GM19468 (cell line): ENCODE results near the gene THAP10.
A peak's percentile ranks its signal among the peaks of the same experiment; 100 is the strongest.
"Not testable (repeated sequence)": the region's sequence is repeated elsewhere in the genome, so short reads cannot be mapped to it uniquely, and the experiment has no call there.

ENCODE experiments used
- ATAC-seq: cut with Tn5 transposase; IDR thresholded peaks from one replicate; pipeline ENCODE4 v1.9.1; 2021; ENCODE audit warnings: mild to moderate bottlenecking, moderate library complexity, moderate number of reproducible peaks; ENCODE audit not compliant: unreplicated experiment; ENCODE audit errors: extremely low read depth

THAP10 gene

DNA sequence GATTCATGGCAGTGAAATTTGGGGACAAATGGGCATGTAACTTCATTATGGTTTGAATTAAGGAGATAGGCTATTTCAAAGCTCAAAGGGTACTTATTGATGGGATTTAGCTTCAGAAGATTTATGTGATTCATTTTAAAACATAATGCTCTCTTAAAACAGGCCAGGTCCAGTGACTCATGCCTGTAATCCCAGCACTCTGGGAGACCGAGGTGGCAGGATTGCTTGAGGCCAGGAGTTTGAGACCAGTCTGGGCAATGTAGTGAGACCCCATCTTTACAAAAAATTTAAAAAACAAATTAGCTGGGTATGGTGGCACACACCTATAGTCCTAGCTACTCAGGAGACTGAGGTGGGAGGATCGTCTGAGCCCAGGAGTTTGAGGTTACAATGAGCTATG is 11.5 kb downstream of the THAP10 start:
- ATAC-seq: no peak

DNA sequence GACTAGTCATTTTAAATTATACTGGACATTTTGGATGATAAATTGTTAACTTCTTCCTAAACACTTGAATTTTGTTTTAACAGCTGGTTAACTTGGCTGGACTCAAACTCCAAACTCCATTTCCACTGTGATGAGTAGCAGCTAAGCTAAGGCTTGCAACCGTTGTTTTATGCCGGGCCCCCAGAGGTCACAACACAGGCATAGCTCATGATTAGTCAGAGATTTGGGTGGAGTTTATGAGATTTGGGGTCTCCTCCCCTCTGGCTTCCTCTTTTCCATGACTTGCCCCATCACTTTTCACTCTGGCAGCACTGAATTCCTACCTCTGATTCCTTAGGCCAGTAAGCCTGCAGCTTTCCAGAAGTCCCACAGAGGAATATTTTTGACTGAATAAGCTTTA is 12.8 kb downstream of the THAP10 start:
- no peak for ATAC-seq

DNA sequence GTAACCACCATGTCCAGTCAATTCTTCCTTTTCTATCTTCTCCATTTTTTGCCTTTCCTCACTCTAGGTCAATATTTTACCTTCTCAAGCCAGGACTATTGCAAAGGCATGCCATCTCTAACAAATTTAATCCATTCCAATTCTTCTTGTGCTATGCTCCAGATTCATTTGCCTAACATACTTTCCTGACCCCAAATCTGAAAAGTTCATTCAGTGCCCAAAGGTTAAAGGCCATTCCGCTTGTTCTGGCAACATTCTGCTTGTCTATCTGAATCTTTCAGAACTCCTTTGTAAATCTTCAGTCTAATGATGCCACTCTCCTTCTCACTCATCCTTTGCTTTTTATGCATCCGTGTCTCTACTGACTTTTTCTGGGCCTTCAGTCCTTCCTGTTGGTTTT is 15.6 kb downstream of the THAP10 start:
- no peak for ATAC-seq

DNA sequence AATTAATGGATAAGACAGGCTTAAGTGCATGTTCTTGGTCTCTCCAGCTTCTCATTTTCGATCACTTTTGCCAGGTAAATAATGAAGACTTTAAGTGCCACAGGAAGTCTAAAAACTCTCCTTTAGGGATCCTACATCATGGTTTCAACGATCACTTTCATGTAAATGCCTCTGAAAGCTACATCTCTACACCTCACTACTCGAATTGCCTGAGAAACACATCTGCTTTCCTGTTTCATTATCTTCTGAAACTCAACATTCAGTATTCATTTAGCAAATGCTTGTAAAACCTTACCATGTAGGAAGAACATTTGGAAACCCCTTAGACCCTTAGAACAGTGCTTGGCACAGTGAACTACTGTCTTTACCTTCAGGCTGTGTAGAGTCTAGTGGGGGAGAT is 16.2 kb downstream of the THAP10 start:
- peak; percentile 39 for ATAC-seq

DNA sequence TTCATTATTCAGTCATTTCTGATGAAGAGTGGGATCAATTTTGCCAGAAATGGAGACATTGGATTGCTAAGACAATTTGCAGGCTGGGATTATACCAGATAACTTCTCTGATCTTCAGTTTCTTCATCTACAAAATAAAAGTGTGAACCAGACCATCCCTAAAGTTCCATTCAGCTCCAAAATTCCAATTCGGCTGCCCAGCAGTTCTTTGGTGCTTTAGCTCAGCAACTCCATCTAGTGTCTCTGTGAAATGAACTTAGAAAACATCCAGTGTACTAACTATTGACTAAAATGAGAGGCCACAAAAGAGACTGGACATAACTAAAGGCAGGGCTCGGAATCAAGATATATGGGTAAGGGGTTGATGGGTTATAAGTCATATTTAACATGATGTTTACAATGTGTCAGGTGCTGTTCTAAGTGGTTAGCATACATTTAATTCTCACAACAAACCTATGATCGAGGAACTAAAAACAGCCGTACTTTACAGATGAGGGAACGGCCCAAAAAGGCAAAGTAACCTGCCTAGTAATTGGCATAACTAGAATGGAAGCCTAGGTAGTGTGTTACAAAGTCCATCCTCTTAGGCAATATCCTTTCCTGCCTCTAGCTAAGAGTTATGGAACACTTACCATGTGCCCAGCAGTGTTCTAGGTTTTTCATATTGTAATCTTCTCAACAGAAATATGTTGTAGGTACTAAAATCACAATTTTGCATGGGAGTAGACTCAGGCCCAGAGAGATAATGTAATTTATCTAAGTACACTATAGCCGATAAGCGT is 17.0 kb downstream of the THAP10 start:
- ATAC-seq: no peak

DNA sequence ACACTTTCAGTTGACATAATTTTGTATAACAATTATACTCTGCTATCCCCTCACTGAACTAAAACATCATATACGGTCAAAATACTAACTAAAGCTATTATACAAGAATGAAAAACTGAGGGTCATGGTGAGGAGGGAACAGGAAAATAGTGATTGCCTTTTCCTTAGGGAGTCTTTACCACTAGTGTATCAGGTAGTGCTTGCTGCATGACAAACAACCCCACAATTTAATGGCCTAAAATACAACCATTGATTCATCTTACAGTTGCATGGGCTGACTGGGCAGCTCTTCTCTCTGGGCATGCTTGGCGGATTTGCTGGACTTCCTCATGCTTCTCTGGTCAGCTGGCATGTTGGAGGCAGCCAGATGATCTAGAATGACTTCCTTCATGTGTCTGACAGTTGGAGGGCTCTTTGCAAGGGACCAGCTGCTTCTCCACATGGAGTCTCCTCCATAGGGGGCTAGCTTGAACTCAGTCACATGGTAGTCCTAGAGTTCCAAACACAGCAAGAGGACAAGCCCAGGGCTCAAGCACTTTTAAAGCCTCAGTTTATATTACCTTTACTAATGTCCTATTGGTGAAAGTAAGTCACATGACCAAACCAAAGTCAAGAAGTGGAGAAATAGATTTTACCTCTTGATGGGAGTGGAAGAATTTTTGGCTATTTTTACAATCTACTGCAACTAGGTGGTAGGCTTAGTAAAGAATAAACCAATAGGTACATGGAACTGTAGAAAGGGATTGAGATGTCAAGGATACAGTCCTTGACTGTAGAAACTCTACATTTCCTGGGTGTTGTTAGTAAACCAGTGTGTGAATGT is 18.8 kb downstream of the THAP10 start:
- no peak for ATAC-seq

DNA sequence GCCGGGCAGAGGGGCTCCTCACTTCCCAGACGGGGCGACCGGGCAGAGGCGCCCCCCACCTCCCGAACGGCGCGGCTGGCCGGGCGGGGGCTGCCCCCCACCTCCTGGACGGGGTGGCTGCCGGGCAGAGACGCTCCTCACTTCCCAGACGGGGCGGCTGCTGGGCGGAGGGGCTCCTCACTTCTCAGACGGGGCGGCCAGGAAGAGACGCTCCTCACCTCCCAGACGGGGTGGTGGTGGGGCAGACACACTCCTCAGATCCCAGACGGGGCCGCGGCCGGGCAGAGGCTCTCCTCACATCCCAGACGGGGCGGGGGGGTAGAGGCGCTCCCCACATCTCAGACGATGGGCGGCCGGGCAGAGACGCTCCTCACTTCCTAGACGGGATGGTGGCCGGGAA is 20.7 kb downstream of the THAP10 start:
- not testable (repeated sequence) for ATAC-seq

DNA sequence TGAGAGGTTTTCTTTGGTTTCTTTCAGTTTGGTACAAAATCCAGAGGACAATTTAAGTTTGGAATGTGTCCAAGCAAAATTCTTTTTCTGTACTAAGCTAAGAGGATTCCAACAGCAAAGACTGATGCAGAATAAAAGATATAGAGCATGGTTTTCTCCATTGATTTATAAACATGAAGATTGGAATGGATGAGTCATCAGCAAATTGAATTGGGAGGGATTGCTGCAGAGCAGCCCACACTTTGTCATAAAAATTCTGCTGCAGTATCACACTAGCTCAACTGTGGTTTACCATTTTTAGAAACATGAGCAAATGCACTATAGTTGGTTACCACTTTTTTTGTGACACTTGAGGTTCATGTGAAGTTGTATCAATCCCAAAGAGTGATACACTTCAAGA is 22.2 kb downstream of the THAP10 start:
- ATAC-seq: no peak

DNA sequence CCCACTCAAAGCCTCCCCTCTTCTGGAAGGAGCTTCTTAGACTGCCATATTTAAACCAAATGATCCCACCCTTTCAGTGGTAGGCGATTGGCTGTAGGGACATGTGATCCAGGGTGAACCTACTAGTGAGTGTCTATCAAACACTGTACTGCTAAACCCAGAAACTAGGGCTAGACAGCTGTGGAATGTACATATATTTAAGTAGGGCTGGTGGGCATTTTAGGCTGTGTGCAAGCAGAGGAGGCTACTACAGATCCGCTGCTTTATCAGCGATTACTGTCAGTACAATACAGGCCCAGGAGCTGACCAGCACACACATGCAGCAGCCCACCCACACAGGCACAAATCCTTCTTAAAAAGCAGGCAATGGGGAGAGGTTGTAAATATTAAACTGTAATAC is 22.9 kb downstream of the THAP10 start:
- no peak for ATAC-seq

DNA sequence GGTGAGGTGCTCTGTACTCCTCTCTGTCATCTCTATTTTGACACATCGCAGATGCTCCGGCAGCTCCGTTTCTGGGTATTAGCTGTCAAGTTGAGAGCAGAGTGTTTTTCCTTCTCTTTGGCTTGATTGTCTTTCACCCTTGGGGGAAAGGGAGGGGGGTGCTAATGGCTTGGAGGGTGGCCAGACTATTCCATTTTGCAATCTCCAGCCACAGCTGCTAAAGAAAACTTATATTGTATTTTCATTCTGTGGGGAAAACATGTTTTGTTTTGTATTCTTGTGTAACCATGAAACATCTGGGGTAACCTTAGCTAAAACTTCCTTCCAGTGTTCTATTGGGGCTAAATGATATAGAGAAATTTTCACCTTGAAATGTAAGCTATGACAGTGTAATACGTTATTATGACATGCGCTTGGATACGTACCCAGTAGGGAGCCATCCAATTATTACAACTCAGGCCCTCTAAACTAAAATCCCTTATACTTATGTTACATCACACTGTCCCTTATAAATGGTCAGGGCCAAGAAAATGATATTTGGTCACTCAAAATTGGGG is 24.2 kb downstream of the THAP10 start:
- ATAC-seq: no peak

DNA sequence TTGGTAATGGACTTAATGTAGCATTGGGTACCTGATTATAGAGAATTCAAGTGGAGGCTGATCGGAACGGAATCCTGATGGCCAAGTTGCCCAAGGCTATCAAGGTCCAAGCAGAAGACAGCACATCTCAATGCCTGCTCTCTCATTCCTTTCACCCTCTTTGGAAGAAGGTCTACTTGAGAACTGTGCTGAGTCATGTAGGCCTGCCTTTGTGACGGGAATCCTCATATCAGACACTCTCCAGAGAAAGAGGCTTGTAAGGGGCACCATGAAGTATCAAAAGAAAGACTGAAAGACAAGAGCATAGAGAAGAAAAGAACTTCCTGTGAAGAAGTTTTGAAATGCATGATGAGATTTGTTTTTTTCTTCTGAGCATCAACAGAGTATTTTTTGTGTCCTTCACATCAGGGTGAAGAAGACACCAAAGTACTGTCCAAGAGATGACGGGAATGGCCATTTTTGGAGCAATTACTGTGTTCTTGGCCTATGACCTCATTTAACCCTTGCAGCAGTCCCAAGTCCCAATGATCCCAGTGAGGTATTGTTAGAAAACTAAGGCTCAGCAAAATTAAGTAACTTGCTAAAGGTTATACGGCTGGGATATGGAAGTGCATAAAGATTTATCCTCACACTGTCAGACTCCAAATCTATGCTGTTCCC is 25.1 kb downstream of the THAP10 start:
- no peak for ATAC-seq

DNA sequence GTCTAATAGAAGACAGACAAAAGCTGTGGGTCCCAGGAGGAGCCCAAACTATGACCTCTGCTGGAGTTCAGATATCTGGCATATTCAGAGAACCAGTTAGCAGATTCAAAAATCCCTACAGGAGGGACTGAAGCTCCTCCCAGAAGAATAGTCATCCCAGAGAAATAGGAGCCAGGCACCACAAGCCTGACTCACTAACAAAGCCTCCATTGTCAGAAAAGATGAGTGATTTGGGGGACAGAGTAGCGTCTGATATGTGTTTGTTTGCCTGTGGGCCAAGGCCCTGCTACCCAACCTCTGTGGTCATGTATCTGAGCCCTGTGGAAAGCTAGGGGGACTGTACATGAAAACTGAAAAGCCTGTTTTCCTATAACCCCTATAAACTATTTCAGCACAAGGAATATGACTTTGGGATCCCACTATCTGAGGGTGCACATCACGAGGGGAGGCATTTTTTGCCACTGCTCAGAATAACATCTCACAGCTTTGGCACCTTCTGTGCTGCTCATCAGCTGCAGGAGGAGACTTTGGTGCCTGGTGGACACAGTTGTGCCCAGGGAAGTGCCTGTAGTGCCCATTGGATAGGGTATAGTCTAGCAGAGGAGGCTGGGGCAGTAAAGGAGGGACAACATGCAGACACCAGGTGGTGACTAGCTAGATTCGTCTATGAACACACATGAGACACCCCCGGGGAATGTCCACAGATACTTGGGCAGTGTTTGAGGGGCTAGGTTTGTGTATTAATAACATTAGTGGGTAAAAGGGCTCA is 28.6 kb downstream of the THAP10 start:
- ATAC-seq: no peak

DNA sequence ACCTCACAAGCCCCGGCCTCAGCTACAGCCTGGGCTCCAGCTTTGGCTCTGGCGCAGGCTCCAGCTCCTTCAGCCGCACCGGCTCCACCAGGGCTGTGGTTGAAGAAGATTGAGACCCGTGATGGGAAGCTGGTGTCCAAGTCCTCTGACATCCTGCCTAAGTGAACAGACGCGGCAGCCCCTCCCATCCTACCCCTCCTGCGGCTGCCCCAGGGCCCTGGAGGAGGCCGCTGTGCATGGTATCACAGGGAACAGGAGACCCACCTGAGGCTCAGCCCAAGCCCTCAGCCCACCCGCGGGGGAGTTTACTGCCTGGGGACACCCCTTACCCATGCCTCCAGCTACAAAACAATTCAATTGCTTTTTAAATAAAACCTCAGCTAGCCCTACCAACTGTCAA is 32.2 kb downstream of the THAP10 start:
- no peak for ATAC-seq

DNA sequence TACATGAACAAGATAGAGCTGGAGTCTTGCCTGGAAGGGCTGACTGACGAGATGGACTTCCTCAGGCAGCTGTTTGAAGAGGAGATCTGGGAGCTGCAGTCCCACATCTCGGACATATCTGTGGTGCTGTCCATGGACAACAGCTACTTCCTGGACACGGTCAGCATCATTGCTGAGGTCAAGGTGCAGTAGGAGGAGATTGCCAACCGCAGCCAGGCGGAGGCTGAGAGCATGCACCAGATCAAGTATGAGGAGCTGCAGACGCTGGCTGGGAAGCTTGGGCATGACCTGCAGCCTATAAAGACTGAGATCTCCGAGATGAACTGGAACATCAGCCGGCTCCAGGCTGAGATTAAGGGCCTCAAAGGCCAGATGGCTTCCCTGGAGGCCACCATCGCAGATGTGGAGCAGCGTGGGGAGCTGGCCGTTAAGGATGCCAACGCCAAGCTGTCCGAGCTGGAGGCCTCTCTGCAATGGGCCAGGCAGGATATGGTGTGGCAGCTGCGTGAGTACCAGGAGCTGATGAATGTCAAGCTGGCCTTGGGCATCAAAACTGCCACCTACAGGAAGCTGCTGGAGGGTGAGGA is 32.8 kb downstream of the THAP10 start:
- ATAC-seq: no peak

DNA sequence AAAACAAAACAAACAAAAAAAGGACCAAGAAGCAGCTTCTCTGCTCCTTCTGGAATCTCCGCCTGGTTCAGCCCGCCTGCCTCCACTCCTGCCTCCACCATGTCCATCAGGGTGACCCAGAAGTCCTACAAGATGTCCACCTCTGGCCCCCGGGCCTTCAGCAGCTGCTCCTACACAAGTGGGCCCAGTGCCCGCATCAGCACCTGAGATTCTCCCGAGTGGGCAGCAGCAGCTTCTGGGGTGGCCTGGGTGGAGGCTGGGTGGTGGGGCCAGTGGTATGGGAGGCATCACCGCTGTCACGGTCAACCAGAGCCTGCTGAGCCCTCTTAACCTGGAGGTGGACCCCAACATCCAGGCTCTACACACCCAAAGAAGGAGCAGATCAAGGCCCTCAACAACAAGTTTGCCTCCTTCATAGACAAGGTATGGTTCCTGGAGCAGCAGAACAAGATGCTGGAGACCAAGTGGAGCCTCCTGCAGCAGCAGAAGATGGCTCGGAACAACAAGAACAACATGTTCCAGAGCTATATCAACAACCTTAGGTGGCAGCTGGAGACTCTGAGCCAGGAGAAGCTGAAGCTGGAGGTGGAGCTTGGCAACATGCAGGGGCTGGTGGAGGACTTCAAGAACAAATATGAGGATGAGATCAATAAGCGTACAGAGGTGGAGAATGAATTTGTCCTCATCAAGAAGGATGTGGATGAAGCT is 33.5 kb downstream of the THAP10 start:
- ATAC-seq: not testable (repeated sequence)

DNA sequence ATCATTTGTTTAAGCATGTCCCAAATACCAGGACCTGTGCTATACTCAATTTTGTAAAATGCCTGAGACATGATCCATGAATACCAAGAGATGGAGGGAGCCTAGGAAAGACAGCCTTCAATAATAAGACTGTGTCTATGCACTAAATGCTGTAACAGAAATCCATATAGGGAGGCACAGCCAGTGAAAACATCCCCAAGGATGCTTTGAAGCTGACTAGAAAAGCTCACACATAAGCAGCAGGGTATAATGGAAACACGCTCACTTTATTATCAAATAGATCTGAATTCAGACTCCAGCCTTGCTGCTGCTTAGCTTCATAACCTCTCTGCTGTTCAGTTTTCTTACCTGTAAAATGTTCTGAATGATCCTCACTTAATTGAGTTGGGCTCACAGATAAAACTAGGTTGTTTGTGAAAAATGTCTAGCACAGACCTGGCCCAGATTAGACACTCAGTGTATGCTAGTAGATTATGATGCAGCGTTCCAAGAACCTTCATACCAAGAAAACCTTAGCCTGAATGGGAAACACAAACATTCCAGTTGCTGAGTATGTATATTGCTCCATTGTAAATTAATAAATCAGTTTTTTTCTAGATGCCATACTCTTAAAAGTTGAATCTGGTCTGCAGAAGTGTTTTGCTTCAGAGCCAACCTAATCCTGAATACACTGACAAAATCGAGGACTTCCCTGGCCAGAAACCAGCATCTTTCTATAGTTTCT is 34.5 kb downstream of the THAP10 start:
- no peak for ATAC-seq

DNA sequence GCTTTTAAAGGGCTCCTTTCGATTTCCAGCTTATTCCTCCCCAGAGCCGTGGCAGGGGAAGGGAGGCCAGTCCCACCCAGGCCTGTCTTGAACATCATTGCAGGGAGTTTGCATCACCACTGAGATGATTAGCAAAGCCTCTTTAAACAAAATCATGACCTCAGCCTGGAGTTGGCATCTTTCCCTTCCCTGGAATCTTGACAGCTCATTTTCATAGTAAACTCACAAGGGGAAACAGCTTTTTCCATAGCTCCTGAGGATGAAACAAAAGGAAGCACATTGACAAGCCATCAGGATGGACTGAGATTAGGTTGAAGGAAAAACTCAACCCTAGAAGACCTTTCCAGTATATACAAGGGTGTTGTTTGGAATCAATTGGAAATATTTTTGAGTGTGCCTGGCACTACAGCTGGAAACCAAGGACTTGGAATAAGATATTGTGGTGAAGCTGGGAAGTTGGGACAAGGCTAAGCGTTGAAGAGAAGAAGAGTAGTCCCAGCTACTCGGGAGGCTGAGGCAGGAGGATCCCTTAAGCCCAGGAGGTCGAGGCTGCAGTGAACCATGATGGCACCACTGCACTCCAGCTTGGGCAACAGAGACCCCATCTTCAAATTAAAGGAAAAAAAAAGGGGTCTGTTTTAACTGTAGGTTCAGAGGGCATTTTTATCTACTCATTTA is 35.2 kb downstream of the THAP10 start:
- no peak for ATAC-seq
